Esophagus (tissue), 2 donors: ENCODE measurements around the gene NEURL1B. TPM values are rescaled to one million over a fixed set of nuclear protein-coding genes. Genes with fewer than 3 reads are reported as not detected.

Experiments used
- H3K27ac ChIP-seq, 2 donors: one replicate each; pipeline ENCODE4 v1.5.1; 2013; ENCODE audit warnings: low read depth in 2 of 2, mild to moderate bottlenecking in 2 of 2, inconsistent platforms in 1 of 2, low read length in 1 of 2, moderate library complexity in 1 of 2
- H3K27me3 ChIP-seq, 2 donors: one replicate each; pipeline ENCODE4 v1.6.1; 2013; ENCODE audit warnings: low read length in 2 of 2, control low read depth in 1 of 2, mild to moderate bottlenecking in 1 of 2; ENCODE audit not compliant: insufficient read depth in 2 of 2, control insufficient read depth in 1 of 2
- H3K36me3 ChIP-seq, 2 donors: one replicate each; pipeline ENCODE4 v1.6.1; 2013; ENCODE audit warnings: low read length in 1 of 2; ENCODE audit not compliant: control insufficient read depth in 2 of 2, insufficient read depth in 2 of 2
- H3K4me1 ChIP-seq, 2 donors: one replicate each; pipeline ENCODE4 v1.6.1; 2013; ENCODE audit warnings: low read length in 1 of 2; ENCODE audit not compliant: control insufficient read depth in 2 of 2, insufficient read depth in 2 of 2
- H3K4me3 ChIP-seq, 2 donors: one replicate each; pipeline ENCODE4 v1.5.1; 2013; ENCODE audit warnings: low read length in 2 of 2, mild to moderate bottlenecking in 2 of 2, low read depth in 1 of 2, moderate library complexity in 1 of 2
- H3K9me3 ChIP-seq, 2 donors: one replicate each; pipeline ENCODE4 v1.6.1; 2013; ENCODE audit warnings: mild to moderate bottlenecking in 2 of 2, low read depth in 1 of 2, low read length in 1 of 2, moderate library complexity in 1 of 2; ENCODE audit not compliant: control insufficient read depth in 2 of 2, insufficient read depth in 1 of 2
- WGBS, 2 donors: extraction: QIAGEN DNeasy Blood & Tissue Kit; methylation state at CpG; one replicate each; pipeline ENCODE4 v1.1.7; 2013; 5-methylcytosine and 5-hydroxymethylcytosine counted together
- polyA plus RNA-seq, 2 donors: library from polyadenylated mRNA; stranded (reverse); fragments of 200-250 nt; gene quantifications; one replicate each; pipeline ENCODE4 v1.2.3, GENCODE V29; 2013
- donor health status: healthy with polysubstance abuse.
- donor health status: Bipolar disorder and iron deficiency.

Gene NEURL1B
- polyA plus RNA-seq, 2 donors = 6.9 to 8.6 TPM

DNA sequence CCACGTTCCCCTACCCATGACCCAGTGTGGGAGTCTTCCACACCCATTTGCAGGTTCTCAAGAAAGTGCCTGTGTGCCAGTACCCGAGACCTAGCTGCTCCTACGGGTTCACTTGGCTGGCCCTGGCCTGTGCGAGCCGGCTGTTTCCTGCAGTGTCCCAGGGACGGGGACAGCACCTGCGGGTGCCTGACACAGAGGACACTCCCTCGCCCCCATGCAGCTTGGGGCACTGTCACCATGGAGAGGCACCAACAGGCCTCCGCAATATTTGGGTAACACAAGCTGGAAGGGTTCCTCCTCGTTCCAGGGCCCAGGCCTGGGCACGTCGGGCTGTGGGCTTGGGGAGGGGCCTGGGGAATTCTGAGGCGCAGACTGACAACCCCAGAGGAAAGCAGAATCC is 88.5 kb downstream of the NEURL1B start:
- H3K27ac ChIP-seq = peak overlapping the region in 1 of 2 donors; percentile 26
- peaks cover 7 to 23% of the 10 kb centered on the region in 2 donors for H3K4me1 ChIP-seq
- no peaks in the 10 kb centered on the region for H3K27me3 ChIP-seq
- no peak overlapping the region for H3K4me3 ChIP-seq
- no peaks in the 10 kb centered on the region for H3K9me3 ChIP-seq
- no peaks in the 10 kb centered on the region for H3K36me3 ChIP-seq
- WGBS, 2 donors = 52 to 68% methylated on average over 13 of the region's 13 CpGs

DNA sequence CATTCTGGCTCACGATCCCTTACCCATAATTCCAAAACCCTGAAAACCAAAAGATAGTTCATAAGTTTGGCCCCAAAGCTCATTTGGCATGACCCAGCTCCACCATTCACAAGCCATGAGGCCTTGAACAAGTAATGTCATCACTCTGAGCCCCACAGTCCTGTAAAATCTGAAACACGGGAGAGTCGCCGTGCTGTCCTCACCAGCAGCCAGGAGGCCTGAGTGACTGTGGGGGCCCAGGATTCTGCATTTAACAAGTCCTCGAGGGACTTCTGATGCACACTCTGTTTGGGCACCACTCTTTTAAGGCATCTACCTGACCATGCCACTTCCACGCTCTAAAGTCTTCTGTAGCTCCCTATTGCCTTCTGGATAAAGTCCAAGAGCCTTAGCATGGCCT is 89.2 kb downstream of the NEURL1B start:
- H3K27ac ChIP-seq = no peak overlapping the region
- H3K4me1 ChIP-seq = peaks cover 7 to 23% of the 10 kb centered on the region in 2 donors
- no peak overlapping the region for H3K4me3 ChIP-seq
- WGBS, 2 donors = 95% methylated on average over 6 of the region's 6 CpGs
- H3K27me3 ChIP-seq = no peaks in the 10 kb centered on the region
- no peaks in the 10 kb centered on the region for H3K9me3 ChIP-seq
- H3K36me3 ChIP-seq = no peaks in the 10 kb centered on the region

DNA sequence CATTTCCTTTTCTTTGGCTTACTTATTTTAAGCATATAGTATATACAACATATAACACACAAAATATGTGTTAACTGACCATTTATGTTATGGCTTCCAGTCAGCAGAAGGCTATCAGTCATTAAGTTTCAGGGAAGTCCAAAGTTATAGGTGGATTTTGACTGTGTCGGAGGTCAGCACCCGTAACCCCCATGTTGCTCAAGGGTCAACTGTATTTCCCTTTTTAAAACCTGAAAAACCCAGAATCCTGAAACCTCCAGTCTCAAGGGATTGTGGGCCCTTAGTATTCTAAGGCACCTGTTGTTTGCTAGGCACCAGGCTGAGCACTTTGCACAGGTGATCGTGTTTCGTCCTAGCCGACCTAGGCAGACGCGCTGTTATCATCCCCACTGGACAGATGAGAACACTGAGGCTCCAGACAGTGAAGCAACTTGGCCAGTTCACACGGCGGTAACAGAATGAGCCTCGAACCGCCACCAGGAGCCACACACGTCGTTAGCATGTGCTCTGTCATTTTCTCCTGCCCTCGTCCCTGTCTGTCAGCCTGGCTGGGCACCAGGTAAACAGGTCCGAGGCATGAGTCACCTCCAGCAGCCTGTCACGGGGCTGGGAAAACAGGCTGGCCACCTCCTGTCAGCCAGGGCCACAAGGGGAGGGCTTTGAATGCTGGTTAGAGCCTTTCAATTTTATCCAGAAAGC is 90.1 kb downstream of the NEURL1B start:
- peaks cover 7 to 24% of the 10 kb centered on the region in 2 donors for H3K4me1 ChIP-seq
- H3K27ac ChIP-seq = peak overlapping the region; percentile 99
- H3K27me3 ChIP-seq = no peaks in the 10 kb centered on the region
- 69 to 71% methylated on average over 16 of the region's 16 CpGs for WGBS, 2 donors
- H3K9me3 ChIP-seq = no peaks in the 10 kb centered on the region
- no peak overlapping the region for H3K4me3 ChIP-seq
- no peaks in the 10 kb centered on the region for H3K36me3 ChIP-seq

DNA sequence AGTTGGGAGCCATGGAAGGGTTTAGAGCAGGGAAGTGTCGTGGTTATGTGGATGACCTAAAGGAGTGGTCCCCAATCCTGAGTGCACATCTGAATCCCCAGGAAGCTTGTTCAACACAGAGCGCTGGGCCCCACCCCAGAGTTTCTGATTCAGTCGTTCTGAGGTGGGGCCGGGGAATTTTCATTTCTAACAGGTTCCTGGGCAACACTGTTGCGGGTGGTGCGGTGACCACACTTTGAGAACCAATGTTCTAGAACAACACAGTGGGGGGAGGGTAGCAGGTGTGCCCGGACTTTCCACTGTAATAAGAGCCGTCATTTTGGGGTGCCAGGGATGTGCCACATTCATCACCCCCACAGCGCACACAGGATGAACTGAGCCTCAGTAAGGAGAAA is 90.6 kb downstream of the NEURL1B start:
- peak overlapping the region; percentile 99 for H3K27ac ChIP-seq

DNA sequence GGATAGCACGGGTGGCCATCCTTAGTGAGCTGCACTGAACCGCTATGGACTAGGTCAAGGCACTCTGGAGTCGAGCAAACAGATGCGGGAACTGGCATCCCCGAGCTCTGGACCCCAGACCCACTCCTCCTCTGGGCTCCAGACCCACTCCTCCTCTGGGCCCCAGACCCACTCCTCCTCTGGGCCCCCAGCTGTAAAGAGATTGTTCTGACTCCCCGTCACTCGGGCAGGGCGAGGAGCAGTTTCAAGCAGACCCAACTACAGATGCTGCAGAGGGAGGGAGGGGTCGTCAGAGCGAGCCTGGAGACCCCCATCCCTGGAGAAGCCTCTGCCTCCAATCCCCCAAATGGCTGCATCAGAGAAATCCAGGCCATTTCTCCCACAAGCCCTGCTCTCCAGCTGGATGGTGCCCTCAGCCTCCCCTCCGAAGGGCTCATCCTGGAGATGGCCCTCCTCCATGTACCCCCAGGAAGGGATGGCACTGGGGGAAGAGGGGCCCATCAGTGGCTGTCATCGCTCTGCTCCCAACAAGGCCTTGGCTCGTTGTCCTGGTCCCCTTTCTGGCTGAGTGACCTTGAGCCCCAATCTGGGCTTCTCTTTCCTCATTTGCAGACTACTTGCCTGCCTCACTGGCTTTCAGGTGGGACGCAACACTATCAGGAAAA is 91.3 kb downstream of the NEURL1B start:
- Histone ChIP-seq H3K4me3 (no peak overlapping the region), H3K27ac (peak overlapping the region; percentile 99), H3K9me3 (no peaks in the 10 kb centered on the region), H3K27me3 (no peaks in the 10 kb centered on the region), H3K36me3 (no peaks in the 10 kb centered on the region), H3K4me1 (peaks cover 7 to 26% of the 10 kb centered on the region in 2 donors)
- WGBS, 2 donors = 88 to 91% methylated on average over 14 of the region's 14 CpGs

More for the DNA sequence above, 90.6 kb downstream of the NEURL1B start:
- WGBS, 2 donors = 60 to 69% methylated on average over 9 of the region's 9 CpGs
- Histone ChIP-seq H3K4me1 (peaks cover 7 to 26% of the 10 kb centered on the region in 2 donors), H3K27me3 (no peaks in the 10 kb centered on the region), H3K36me3 (no peaks in the 10 kb centered on the region), H3K9me3 (no peaks in the 10 kb centered on the region), H3K4me3 (no peak overlapping the region)

DNA sequence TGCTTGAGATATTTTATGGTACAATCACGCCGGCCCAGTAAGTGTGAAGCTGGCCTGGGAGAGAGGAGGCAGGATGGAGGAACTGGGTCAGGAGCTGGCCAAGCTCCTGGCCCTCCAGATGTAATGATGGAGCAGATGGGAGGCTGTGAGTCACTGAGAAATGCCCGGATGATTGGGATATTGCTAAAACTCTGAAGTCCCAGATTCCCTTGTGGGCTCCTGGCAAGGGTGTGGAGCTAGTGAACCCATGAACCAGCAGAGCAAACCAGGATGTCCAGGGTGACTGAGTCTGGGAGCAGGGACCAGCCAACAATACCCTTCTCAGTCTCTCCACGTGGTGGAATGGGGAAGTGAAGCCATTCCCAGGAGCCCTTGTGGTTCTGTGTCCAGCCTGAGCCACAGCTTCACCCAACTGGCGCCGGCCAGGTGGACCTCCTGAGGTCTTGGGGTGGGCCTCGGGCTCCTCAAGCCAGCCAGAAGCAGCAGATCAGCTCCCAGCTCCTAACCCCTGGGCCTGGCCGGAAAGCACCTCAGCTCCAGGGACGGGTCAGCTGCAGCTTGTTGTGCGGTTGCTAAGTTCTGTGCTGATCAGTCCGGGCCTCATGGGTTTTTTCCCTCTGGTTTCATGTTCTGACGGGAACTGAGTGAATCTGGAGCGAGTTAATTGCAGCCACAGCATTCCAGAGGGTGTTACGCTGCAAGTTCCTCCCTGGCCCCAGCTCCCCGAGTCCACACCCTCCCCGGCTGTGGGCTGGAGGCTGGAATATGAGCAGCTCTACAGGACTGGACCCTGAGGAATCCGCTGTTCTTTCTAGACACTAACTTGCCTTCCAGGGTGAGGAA is 92.3 kb downstream of the NEURL1B start:
- Histone ChIP-seq H3K36me3 (no peaks in the 10 kb centered on the region), H3K27me3 (no peaks in the 10 kb centered on the region), H3K9me3 (no peaks in the 10 kb centered on the region), H3K4me3 (peak overlapping the region in 1 of 2 donors; percentile 14), H3K27ac (peak overlapping the region; percentile 99), H3K4me1 (peaks cover 7 to 26% of the 10 kb centered on the region in 2 donors)
- 26 to 37% methylated on average over 17 of the region's 17 CpGs for WGBS, 2 donors

DNA sequence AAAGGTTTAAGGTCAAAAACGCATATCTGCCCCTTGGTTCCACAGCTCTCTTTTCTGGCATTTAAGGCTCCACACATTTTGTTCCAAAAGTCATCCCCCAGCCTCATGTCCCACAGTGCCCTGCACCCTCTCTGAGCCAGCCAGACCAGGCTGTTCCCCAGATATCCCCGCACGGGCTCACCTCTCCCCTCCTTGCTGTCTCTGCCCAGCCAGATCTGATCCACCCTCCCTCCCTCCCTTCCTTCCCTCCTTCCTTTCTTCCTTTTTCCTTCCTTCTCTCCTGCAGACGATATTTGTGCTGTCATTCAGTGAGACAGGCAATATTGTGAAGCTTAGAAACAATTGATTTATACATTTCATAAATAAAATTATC is 92.9 kb downstream of the NEURL1B start:
- H3K4me1 ChIP-seq = peaks cover 7 to 26% of the 10 kb centered on the region in 2 donors
- H3K4me3 ChIP-seq = no peak overlapping the region
- H3K27ac ChIP-seq = peak overlapping the region; percentile 99
- H3K9me3 ChIP-seq = no peaks in the 10 kb centered on the region
- no peaks in the 10 kb centered on the region for H3K27me3 ChIP-seq
- WGBS, 2 donors = 18 to 25% methylated on average over 4 of the region's 4 CpGs
- H3K36me3 ChIP-seq = no peaks in the 10 kb centered on the region

DNA sequence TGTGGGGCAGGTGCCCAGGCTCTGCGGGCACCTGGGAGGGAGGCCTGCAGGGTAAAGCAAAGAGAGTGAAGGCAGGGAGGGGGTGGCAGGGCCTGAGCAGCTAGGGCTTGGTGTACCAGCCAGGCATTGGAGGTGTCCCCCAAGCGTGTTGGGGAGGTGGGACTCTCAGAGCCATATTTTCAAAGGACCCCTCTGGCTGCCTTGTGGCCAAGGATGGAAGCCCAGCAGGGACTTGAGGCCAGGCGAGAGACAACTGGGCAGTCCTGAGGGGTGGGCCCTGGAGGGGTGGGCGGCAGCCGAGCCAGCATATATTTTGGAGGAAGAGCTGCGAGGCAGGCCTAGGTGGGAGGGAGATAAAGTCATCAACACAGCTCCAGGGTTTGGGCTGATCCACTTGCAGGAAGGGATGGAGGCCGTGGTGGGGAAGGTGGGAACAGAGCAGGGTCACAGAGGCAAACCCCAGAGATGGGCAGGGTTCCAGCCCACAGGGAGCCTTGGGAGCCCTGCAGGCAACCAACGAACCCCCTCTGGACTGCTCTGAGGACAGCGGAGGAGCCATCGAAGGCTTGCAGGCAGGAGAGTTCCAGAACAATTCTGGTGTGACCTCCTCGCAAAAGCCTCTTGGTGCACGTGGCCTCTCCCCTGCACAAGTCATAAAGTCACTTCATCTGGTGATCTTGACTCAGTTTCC is 94.2 kb downstream of the NEURL1B start:
- H3K36me3 ChIP-seq = no peaks in the 10 kb centered on the region
- H3K4me1 ChIP-seq = peaks cover 7 to 26% of the 10 kb centered on the region in 2 donors
- H3K4me3 ChIP-seq = no peak overlapping the region
- peak overlapping the region; percentile 38 to 39 for H3K27ac ChIP-seq
- 88 to 92% methylated on average over 12 of the region's 12 CpGs for WGBS, 2 donors
- H3K27me3 ChIP-seq = no peaks in the 10 kb centered on the region
- H3K9me3 ChIP-seq = no peaks in the 10 kb centered on the region

DNA sequence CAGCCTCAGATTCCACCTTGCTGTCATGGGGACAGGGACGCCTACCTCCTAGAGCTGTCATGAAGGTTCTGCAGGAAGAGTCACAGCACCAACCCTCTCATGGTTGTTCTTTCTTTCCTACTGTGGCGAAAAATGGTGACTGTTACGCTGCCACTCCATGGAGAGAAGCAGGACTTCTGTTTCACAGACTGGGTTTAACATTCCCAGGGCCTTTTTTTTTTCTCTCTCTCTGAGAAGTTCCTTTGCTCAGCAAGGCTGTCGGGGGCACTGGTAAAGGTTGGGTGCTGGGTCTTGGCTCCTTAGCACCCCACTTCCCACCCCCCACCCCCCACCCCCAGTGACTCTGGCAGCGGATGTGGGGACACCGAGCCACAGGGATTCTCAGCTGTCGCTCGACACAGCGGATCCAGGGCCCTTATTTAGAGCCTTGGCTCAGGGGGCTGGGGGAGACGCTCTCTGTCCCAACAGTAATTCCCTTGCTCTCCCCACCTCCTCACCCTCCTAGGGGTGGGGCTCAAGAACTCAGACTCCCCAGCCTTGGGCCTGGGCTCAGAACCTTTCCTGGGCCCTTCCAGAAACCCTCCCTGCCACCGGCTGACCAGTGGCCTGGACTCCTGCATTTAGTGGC is 95.6 kb downstream of the NEURL1B start:
- peak overlapping the region; percentile 52 to 79 for H3K27ac ChIP-seq
- no peak overlapping the region for H3K4me3 ChIP-seq
- WGBS, 2 donors = 89 to 90% methylated on average over 11 of the region's 11 CpGs
- H3K4me1 ChIP-seq = peaks cover 7 to 24% of the 10 kb centered on the region in 2 donors
- no peaks in the 10 kb centered on the region for H3K27me3 ChIP-seq
- no peaks in the 10 kb centered on the region for H3K9me3 ChIP-seq
- no peaks in the 10 kb centered on the region for H3K36me3 ChIP-seq
